ES-I3 (cell line): ENCODE data around the gene HPD.
"Not testable (repeated sequence)": the region's sequence is repeated elsewhere in the genome, so short reads cannot be mapped to it uniquely, and the experiment has no call there.

ENCODE experiments used
- H3K36me3 ChIP-seq: 2 replicates; pipeline ENCODE4 v1.6.1; 2013; ENCODE audit warnings: mild to moderate bottlenecking, low read length, control low read depth, moderate library complexity; ENCODE audit not compliant: insufficient read depth
- H3K4me1 ChIP-seq: 2 replicates; pipeline ENCODE4 v1.6.1; 2013; ENCODE audit warnings: mild to moderate bottlenecking, control low read depth, low read length; ENCODE audit not compliant: insufficient read depth
- H3K9ac ChIP-seq: 2 replicates; pipeline ENCODE4 v1.6.1; 2013; ENCODE audit warnings: low read depth, mild to moderate bottlenecking, low read length, moderate library complexity
- H3K9me3 ChIP-seq: 2 replicates; pipeline ENCODE4 v1.6.1; 2013; ENCODE audit warnings: mild to moderate bottlenecking, low read length, moderate library complexity; ENCODE audit not compliant: control insufficient read depth, insufficient read depth

The HPD gene

GRCh38 chr12:121797937-121798786 lies 60.5 kb downstream of the HPD start:
- Histone ChIP-seq H3K4me1 (peaks cover 12% of the 10 kb centered on the region; the same call in 1 of the 2 replicates), H3K9ac (peak overlapping the region; percentile 50), H3K9me3 (no peaks in the 10 kb centered on the region), H3K36me3 (no peaks in the 10 kb centered on the region; the same call in 1 of the 2 replicates)

- peak overlapping the region; percentile 50 for H3K9ac ChIP-seq
- H3K4me1 ChIP-seq: peaks cover 12% of the 10 kb centered on the region; the same call in 1 of the 2 replicates
- no peaks in the 10 kb centered on the region; the same call in 1 of the 2 replicates for H3K36me3 ChIP-seq
- H3K9me3 ChIP-seq: no peaks in the 10 kb centered on the region
Measured at GRCh38 chr12:121796855-121797751, 61.6 kb downstream of the HPD start.

GRCh38 chr12:121795034-121795968 lies 63.4 kb downstream of the HPD start:
- Histone ChIP-seq H3K9ac (peak overlapping the region; percentile 32; the same call in 1 of the 2 replicates), H3K4me1 (peaks cover 15% of the 10 kb centered on the region; the same call in 1 of the 2 replicates)

GRCh38 chr12:121794534-121795033 lies 64.1 kb downstream of the HPD start:
- Histone ChIP-seq H3K36me3 (no peaks in the 10 kb centered on the region), H3K9me3 (no peaks in the 10 kb centered on the region), H3K9ac (peak overlapping the region; percentile 32; the same call in 1 of the 2 replicates), H3K4me1 (peaks cover 19% of the 10 kb centered on the region; the same call in 1 of the 2 replicates)

More at GRCh38 chr12:121795034-121795968, 63.4 kb downstream of the HPD start:
- no peaks in the 10 kb centered on the region for H3K36me3 ChIP-seq
- no peaks in the 10 kb centered on the region for H3K9me3 ChIP-seq

- Histone ChIP-seq H3K9ac (peak overlapping the region; percentile 54), H3K4me1 (peaks cover 20% of the 10 kb centered on the region; the same call in 1 of the 2 replicates), H3K9me3 (no peaks in the 10 kb centered on the region), H3K36me3 (no peaks in the 10 kb centered on the region)
Measured at GRCh38 chr12:121793838-121794533, 64.7 kb downstream of the HPD start.

GRCh38 chr12:121793440-121793837 lies 65.2 kb downstream of the HPD start, which contains the start of gene RHOF:
TSS of gene RHOF (minus strand) at chr12:121793688. CDS start at chr12:121793633, 55 bp downstream.
- Histone ChIP-seq H3K9me3 (no peaks in the 10 kb centered on the region), H3K4me1 (peaks cover 14% of the 10 kb centered on the region; the same call in 1 of the 2 replicates), H3K36me3 (no peaks in the 10 kb centered on the region), H3K9ac (peak within 1 kb of the TSS; percentile 54)

- Histone ChIP-seq H3K9me3 (no peaks in the 10 kb centered on the region), H3K36me3 (no peaks in the 10 kb centered on the region), H3K4me1 (peaks cover 9% of the 10 kb centered on the region; the same call in 1 of the 2 replicates), H3K9ac (peak overlapping the region; percentile 54)
Measured at GRCh38 chr12:121792607-121793439, 65.8 kb downstream of the HPD start.

- Histone ChIP-seq H3K4me1 (peaks cover 9% of the 10 kb centered on the region; the same call in 1 of the 2 replicates), H3K36me3 (no peaks in the 10 kb centered on the region), H3K9me3 (no peaks in the 10 kb centered on the region), H3K9ac (0 out of 2 replicates have a peak overlapping the region, but pooled peaks have one; percentile 54)
Measured at GRCh38 chr12:121791671-121792551, 66.7 kb downstream of the HPD start.

GRCh38 chr12:121790785-121791184 lies 67.9 kb downstream of the HPD start:
- not testable (repeated sequence) for H3K9ac ChIP-seq, H3K4me1 ChIP-seq, H3K36me3 ChIP-seq, H3K9me3 ChIP-seq

- H3K9me3 ChIP-seq: no peaks in the 10 kb centered on the region
- no peaks in the 10 kb centered on the region for H3K36me3 ChIP-seq
- H3K9ac ChIP-seq: no peak overlapping the region
- peaks cover 9% of the 10 kb centered on the region; the same call in 1 of the 2 replicates for H3K4me1 ChIP-seq
Measured at GRCh38 chr12:121789800-121790728, 68.6 kb downstream of the HPD start.
